ENCODE data around the gene LRPAP1.

The LRPAP1 gene

GRCh38 chr4:3523628-3524221, 8.5 kb downstream of the LRPAP1 start:
- DNase-seq = no peak
- in situ Hi-C loops (cut with HindIII; ENCODE audit: low pct_ligation_motif_present, low pct_unique_long_range_greater_than_20kb, low sequenced_read_pairs) = no loop called here

GRCh38 chr4:3523146-3523627, 9.0 kb downstream of the LRPAP1 start:
- DNase-seq = no peak
- in situ Hi-C loops (cut with HindIII; ENCODE audit: low pct_ligation_motif_present, low pct_unique_long_range_greater_than_20kb, low sequenced_read_pairs) = no loop called here

- DNase-seq = no peak
- in situ Hi-C loops (cut with HindIII; ENCODE audit: low pct_ligation_motif_present, low pct_unique_long_range_greater_than_20kb, low sequenced_read_pairs) = no loop called here
Observed at GRCh38 chr4:3522651-3523050, 9.6 kb downstream of the LRPAP1 start.

DNA sequence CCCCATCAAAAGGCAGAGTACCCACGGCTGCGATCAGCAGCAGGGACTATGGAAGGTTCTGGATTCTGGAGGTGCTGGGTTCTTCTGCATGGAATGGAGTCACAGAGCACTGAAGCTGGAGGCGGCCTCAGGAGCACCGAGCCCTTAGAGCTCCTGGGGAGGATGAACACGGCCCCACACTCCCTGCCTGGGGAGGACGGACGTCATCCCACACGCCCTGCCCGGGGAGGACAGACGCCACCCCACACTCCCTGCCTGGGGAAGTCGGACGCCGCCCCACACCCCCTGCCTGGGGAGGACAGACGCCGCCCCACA, 9.9 kb downstream of the LRPAP1 start:
- in situ Hi-C loops (cut with HindIII; ENCODE audit: low pct_ligation_motif_present, low pct_unique_long_range_greater_than_20kb, low sequenced_read_pairs) = no loop called here
- DNase-seq = no peak

DNA sequence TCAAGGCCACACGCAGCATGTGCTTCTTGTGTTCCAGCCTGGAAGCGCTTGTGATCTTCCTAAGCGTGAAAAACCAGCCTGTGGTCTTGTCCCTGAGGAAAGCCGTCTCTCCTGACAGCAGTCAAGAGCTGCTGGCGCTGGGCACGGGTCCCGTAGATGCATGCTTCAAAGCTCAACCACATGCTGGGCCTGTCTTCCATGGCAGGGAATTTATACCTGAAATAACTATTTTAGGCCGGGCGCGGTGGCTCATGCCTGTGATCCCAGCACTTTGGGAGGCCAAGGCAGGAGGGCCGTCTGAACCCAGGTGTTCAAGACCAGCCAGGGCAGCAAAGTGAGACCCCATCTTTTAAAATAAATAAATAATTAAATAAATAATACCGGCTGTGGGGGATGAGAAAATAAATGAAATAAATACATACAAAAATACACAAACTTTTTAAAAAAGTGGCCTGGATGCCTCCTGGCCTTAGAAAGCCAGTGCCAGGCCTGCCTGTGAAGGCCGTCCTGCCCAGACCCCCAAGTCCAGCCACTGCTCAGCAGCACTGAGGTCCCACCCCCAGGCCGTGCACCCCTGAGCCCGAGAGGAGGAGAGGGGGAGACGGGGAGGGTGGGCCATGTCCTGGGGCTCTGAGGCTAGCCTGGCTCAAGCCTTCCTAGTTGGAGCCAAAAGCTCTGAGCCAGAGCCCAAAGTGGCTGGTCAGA, 10.4 kb downstream of the LRPAP1 start:
- in situ Hi-C loops (cut with HindIII; ENCODE audit: low pct_ligation_motif_present, low pct_unique_long_range_greater_than_20kb, low sequenced_read_pairs) = no loop called here
- no peak for DNase-seq

DNA sequence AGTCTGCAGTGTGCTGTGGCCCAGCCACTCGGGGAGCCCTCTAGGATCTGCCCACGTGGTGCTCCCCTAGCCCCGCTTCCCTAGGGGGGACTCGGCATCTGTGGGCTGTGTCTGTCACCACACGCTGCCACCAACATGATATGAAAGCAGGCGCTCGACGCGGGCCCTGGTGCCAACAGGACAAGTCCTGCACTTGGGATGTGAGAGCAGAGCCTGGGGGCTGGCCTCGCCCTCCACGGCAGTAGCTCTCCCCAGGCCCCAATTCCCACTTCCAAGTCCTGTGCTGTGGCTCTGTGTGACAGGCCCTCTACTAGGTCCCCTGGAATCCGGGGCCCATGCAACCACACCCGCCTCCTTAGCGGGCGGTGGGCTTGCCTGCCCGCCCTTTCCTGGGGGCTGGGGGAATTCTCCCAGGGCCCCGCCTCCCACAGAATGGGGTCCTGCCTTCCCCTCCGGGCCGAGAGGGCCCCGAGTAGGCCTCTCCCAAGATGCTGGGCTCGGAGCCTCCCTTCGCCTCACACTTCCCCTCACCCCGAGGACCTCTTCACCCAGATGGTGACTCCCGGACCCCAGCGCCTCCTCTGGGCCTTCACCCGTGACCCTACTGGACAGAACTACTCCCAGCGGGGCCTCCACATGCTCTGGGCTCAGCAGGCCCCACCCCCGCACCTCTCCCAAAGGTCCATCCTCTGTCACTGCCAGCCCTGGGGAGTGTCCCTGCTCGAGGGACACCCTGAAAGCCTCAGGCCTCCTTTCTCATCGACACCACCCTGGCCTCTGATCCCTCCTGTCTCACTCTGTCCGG, 11.2 kb downstream of the LRPAP1 start:
- in situ Hi-C loops (cut with HindIII; ENCODE audit: low pct_ligation_motif_present, low pct_unique_long_range_greater_than_20kb, low sequenced_read_pairs) = no loop called here
- no peak for DNase-seq

DNA sequence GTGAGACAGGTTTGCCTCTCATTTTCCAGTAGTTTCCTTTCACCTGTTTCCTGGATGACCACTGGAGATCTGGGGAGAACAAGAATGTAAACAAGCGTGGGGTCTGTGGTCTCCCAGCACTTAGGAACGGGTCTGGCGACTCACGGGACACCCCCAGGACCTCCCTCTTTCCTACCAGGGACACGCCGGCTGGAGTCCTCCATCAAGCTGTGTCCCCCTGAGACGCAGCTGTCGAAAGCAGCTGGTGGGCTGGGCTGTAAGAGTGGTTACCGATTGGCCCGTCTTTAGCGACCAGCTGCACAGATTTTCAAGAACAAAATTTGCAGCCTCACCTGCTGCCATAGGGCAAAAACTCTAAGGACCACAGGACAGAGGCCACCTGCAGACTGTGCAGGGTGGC, 11.9 kb downstream of the LRPAP1 start:
- in situ Hi-C loops (cut with HindIII; ENCODE audit: low pct_ligation_motif_present, low pct_unique_long_range_greater_than_20kb, low sequenced_read_pairs) = no loop called here
- DNase-seq = no peak

GRCh38 chr4:3519468-3520264, 12.6 kb downstream of the LRPAP1 start:
- in situ Hi-C loops (cut with HindIII; ENCODE audit: low pct_ligation_motif_present, low pct_unique_long_range_greater_than_20kb, low sequenced_read_pairs) = no loop called here
- DNase-seq = no peak

DNA sequence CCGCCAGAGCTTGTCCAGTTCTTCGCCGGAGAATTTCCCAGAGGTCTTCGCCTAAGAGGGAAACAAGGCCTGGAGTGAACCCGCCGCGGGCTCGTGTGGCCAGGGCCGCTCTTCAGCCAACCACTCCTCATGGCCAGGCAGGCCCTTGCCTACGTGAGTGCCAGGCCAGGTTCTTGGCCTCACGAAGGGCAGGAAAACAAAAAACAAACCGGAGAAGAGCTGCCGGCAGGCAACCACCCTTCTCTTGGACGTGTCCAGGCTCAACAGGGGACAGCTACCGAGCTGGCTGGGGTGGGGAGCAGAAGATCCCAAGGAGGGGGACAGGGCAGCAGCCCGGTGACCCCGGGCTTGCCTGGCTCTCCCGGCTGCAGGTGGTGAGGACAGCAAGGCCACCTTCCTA, 13.3 kb downstream of the LRPAP1 start:
- DNase-seq = no peak
- in situ Hi-C loops (cut with HindIII; ENCODE audit: low pct_ligation_motif_present, low pct_unique_long_range_greater_than_20kb, low sequenced_read_pairs) = no loop called here

- DNase-seq = no peak
- in situ Hi-C loops (cut with HindIII; ENCODE audit: low pct_ligation_motif_present, low pct_unique_long_range_greater_than_20kb, low sequenced_read_pairs) = no loop called here
Observed at GRCh38 chr4:3518511-3518880, 13.7 kb downstream of the LRPAP1 start.

DNA sequence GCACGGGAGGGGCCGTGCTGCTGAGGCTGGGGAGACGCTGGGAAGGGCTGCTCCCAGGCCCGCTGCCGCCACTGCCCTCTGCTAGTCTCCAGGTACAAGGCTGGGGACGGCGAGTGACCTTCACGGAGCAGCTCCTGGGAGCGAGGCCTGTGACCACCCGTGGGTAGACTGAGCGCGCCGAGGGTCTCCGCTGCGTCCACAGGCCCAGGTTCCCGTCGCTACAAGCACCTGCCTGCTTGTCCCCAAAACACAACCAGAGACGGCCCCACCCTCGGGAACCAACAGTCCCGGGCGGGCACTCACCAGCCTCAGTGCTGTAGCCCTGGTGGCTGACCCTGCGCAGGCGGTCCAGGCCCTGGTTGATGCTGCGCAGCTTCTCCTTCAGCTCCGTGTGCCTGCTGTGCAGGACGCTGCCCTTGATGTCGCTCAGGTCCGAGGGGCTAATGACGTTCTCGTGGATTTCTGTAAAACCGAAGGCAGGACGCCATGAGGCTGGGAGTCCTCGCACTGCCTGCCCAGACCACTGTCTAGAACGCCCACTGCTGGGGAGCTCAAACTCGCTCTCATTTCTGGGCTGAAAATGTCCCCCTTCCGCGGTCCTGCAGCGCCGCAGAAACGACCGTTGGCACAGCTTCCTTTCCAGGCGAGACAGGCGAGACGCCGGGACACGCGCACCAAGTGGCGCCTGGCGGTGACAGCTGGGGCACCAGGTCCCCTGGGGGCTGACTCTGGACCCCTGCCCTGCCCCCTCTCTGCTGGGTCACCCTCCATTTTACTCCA, 14.3 kb downstream of the LRPAP1 start:
- no peak for DNase-seq
- in situ Hi-C loops (cut with HindIII; ENCODE audit: low pct_ligation_motif_present, low pct_unique_long_range_greater_than_20kb, low sequenced_read_pairs) = no loop called here

- DNase-seq = no peak
- in situ Hi-C loops (cut with HindIII; ENCODE audit: low pct_ligation_motif_present, low pct_unique_long_range_greater_than_20kb, low sequenced_read_pairs) = no loop called here
Observed at GRCh38 chr4:3516836-3517730, 15.1 kb downstream of the LRPAP1 start.

- in situ Hi-C loops (cut with HindIII; ENCODE audit: low pct_ligation_motif_present, low pct_unique_long_range_greater_than_20kb, low sequenced_read_pairs) = no loop called here
- no peak for DNase-seq
Observed at GRCh38 chr4:3516061-3516835, 16.0 kb downstream of the LRPAP1 start.

DNA sequence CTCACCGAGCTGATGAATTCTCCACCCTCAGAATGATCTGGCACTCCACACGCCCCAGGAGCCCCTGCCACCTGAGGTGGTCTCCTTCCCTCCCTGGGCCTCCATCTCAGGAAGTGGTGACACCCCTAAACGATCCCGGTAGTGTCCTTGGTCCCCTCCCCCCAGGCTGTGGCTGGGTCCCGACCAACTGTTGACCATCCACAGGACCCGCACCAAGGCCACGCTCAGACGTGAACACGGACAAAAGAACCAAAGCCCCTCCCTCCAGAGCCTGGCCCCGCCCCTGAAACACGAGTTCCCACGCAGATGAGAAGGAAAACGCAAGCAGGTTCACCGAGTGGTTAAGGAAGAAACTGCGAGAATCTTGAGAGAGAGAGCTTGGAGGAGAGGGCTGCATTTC, 16.6 kb downstream of the LRPAP1 start:
- no peak for DNase-seq
- in situ Hi-C loops (cut with HindIII; ENCODE audit: low pct_ligation_motif_present, low pct_unique_long_range_greater_than_20kb, low sequenced_read_pairs) = no loop called here

GRCh38 chr4:3514806-3515501, 17.3 kb downstream of the LRPAP1 start:
- DNase-seq = no peak
- in situ Hi-C loops (cut with HindIII; ENCODE audit: low pct_ligation_motif_present, low pct_unique_long_range_greater_than_20kb, low sequenced_read_pairs) = no loop called here

DNA sequence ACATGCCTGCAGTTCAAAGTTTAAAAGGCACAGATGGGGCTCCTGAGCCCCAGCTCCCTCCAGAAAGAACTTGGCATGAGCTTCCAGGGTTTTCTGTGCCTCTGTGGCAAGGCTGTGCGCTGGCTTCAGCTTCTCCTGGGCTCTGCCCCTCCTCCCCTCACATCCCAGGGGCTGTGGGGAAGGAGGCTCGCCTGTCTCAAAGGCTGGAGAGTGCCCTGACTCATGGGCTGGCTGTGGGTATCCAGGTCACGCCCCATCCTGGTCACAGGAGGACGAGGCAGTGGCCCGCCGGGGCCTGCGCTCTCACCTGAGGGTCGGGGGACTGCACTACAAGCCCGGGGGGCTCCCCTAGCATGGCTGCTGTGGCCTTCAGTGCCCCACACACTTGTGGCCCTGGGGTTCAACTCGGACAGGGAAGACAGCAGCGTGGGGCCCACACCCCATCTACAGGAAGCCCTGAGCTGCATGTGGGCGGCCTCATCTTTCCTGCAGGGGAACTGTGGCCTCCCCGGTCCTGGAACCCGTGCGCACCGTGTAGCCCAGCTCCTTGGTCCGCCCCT, 17.9 kb downstream of the LRPAP1 start:
- DNase-seq = no peak
- in situ Hi-C loops (cut with HindIII; ENCODE audit: low pct_ligation_motif_present, low pct_unique_long_range_greater_than_20kb, low sequenced_read_pairs) = no loop called here
